ENCODE data around the gene SPDYE6.
"Not testable (repeated sequence)": the region's sequence is repeated elsewhere in the genome, so short reads cannot be mapped to it uniquely, and the experiment has no call there.

DNA sequence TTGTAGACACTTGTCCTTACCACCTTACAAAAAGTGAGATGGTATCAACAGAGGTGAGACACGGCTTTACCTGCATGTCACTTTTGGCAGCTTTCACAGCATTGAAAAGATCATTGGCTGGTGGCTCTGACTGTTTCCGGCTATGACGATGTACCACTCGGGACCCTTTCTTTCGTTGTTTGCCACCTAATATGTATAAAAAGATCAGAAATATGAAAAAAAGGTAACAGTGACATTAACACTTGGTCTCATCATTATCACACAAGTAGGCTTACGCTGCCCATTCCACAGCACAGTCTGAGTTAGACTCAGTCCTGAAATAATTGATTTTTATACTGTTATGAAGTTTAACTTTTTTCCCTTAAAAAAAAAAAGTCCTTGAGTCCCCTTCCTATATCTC, 29.1 kb downstream of the SPDYE6 start:
- TF ChIP-seq, protein P1, sequence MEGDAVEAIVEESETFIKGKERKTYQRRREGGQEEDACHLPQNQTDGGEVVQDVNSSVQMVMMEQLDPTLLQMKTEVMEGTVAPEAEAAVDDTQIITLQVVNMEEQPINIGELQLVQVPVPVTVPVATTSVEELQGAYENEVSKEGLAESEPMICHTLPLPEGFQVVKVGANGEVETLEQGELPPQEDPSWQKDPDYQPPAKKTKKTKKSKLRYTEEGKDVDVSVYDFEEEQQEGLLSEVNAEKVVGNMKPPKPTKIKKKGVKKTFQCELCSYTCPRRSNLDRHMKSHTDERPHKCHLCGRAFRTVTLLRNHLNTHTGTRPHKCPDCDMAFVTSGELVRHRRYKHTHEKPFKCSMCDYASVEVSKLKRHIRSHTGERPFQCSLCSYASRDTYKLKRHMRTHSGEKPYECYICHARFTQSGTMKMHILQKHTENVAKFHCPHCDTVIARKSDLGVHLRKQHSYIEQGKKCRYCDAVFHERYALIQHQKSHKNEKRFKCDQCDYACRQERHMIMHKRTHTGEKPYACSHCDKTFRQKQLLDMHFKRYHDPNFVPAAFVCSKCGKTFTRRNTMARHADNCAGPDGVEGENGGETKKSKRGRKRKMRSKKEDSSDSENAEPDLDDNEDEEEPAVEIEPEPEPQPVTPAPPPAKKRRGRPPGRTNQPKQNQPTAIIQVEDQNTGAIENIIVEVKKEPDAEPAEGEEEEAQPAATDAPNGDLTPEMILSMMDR (IDR thresholded peaks at IDR 0.05; ENCODE audit: low read length): not testable (repeated sequence)
- not testable (repeated sequence) for TF ChIP-seq EZH2 (optimal IDR thresholded peaks at IDR 0.05; ENCODE audit: low read depth, low read length)

Measured in MM.1S (cell line).